Neural progenitor cell (in vitro differentiated cells): Measurements from ENCODE around the gene OIP5. TPM values are rescaled to one million over a fixed set of nuclear protein-coding genes. Genes with fewer than 3 reads are reported as not detected.

Source experiments
- DNase-seq: peaks from one replicate; pipeline ENCODE4 v3.0.0-alpha.2; 2016; ENCODE audit warnings: low spot score
- H2AFZ ChIP-seq: fragments of 200-600 bp; sonication (generic); replicated peaks from 2 replicates; pipeline ENCODE4 v1.6.1; 2016; ENCODE audit warnings: antibody characterized with exemption
- H3F3A ChIP-seq: fragments of 200-600 bp; sonication (generic); 2 replicates; pipeline ENCODE4 v1.6.1; 2016; ENCODE audit warnings: antibody characterized with exemption, low read depth
- H3K27ac ChIP-seq: fragments of 200-600 bp; sonication (generic); 2 replicates; pipeline ENCODE4 v1.5.1; 2016; ENCODE audit warnings: mild to moderate bottlenecking
- H3K27me3 ChIP-seq: fragments of 200-600 bp; sonication (generic); 2 replicates; pipeline ENCODE4 v1.6.1; 2016; ENCODE audit warnings: mild to moderate bottlenecking, moderate library complexity
- H3K36me3 ChIP-seq: fragments of 200-600 bp; sonication (generic); 2 replicates; pipeline ENCODE4 v1.5.1; 2016
- H3K4me1 ChIP-seq: fragments of 200-600 bp; sonication (generic); 2 replicates; pipeline ENCODE4 v1.6.1; 2016; ENCODE audit warnings: mixed run types
- H3K4me2 ChIP-seq: fragments of 200-600 bp; sonication (generic); 2 replicates; pipeline ENCODE4 v1.6.1; 2016
- H3K4me3 ChIP-seq: fragments of 200-600 bp; sonication (generic); 2 replicates; pipeline ENCODE4 v1.5.1; 2016
- H3K79me2 ChIP-seq: fragments of 200-600 bp; sonication (generic); 2 replicates; pipeline ENCODE4 v1.6.1; 2016; ENCODE audit warnings: low read depth
- H3K9ac ChIP-seq: fragments of 200-600 bp; sonication (generic); 2 replicates; pipeline ENCODE4 v1.6.1; 2016
- H3K9me3 ChIP-seq: fragments of 200-600 bp; sonication (generic); 2 replicates; pipeline ENCODE4 v1.5.1; 2016; ENCODE audit warnings: low read depth
- H4K20me1 ChIP-seq: fragments of 200-600 bp; sonication (generic); 2 replicates; pipeline ENCODE4 v1.6.1; 2016; ENCODE audit warnings: low read depth
- H3K27ac Mint-ChIP-seq: 3 replicates; pipeline ENCODE4 v1.8.0; 2021; ENCODE audit warnings: mixed read lengths
- H3K27me3 Mint-ChIP-seq: 2 replicates; pipeline ENCODE4 v1.8.0; 2022; ENCODE audit warnings: low read depth, mild to moderate bottlenecking, inconsistent platforms, moderate library complexity, mixed read lengths; ENCODE audit not compliant: insufficient read depth
- H3K36me3 Mint-ChIP-seq: 3 replicates; pipeline ENCODE4 v1.8.0; 2021; ENCODE audit warnings: mixed read lengths
- H3K4me1 Mint-ChIP-seq: 3 replicates; pipeline ENCODE4 v1.8.0; 2021; ENCODE audit warnings: mixed read lengths
- H3K4me3 Mint-ChIP-seq: 3 replicates; pipeline ENCODE4 v1.8.0; 2021; ENCODE audit warnings: mild to moderate bottlenecking, moderate library complexity, mixed read lengths
- H3K9me3 Mint-ChIP-seq: 3 replicates; pipeline ENCODE4 v1.8.0; 2020; ENCODE audit warnings: mixed read lengths
- CTCF ChIP-seq: fragments of 200-600 bp; sonication (generic); IDR thresholded peaks from 2 replicates; pipeline ENCODE4 v1.5.1; 2017; ENCODE audit warnings: antibody characterized with exemption, mild to moderate bottlenecking
- EZH2 ChIP-seq: fragments of 200-600 bp; sonication (generic); IDR thresholded peaks from 2 replicates; pipeline ENCODE4 v1.6.1; 2017; ENCODE audit warnings: antibody characterized with exemption, mild to moderate bottlenecking, moderate library complexity
- EZH2phosphoT487 ChIP-seq: fragments of 200-600 bp; sonication (generic); IDR thresholded peaks from 2 replicates; pipeline ENCODE4 v1.6.1; 2017; ENCODE audit warnings: antibody characterized with exemption
- total RNA-seq: library from RNA; depleted of rRNA; stranded (reverse); fragments of >200 nt; gene quantifications from 2 replicates; pipeline ENCODE4 v1.2.3, GENCODE V29; 2015; ENCODE audit warnings: low replicate concordance

OIP5 gene
- total RNA-seq, 1 donor from 2014 or later = 70.2 TPM

GRCh38 chr15:41286665-41287333 lies 45.6 kb downstream of the OIP5 start:
- TF ChIP-seq EZH2 (no peak), EZH2phosphoT487 (no peak), CTCF (no peak)
- peaks cover 52% of the 10 kb centered on the region for H3K79me2 ChIP-seq

GRCh38 chr15:41285285-41285684 lies 47.1 kb downstream of the OIP5 start:
- no peaks in the 10 kb centered on the region for H3K9me3 Mint-ChIP-seq
- H3K27ac Mint-ChIP-seq = peak overlapping the region; percentile 99
- peaks cover 52% of the 10 kb centered on the region for H3K79me2 ChIP-seq
- H3K9ac ChIP-seq = peak overlapping the region; percentile 73
- H3K9me3 ChIP-seq = no peaks in the 10 kb centered on the region
- TF ChIP-seq CTCF = no peak
- no peak for TF ChIP-seq EZH2
- TF ChIP-seq EZH2phosphoT487 = no peak
- H3K36me3 Mint-ChIP-seq = peaks cover 27% of the 10 kb centered on the region
- H2AFZ ChIP-seq = no peak overlapping the region
- H3K4me2 ChIP-seq = peak overlapping the region; percentile 91
- no peaks in the 10 kb centered on the region for H3K27me3 Mint-ChIP-seq
- peaks cover 5% of the 10 kb centered on the region for H3K4me1 ChIP-seq
- peak; percentile 34 for DNase-seq
- H3K4me3 Mint-ChIP-seq = peak overlapping the region; percentile 100
- no peaks in the 10 kb centered on the region for H3K27me3 ChIP-seq
- H3K27ac ChIP-seq = no peak overlapping the region
- H3K4me3 ChIP-seq = peak overlapping the region; percentile 85
- peaks cover 33% of the 10 kb centered on the region for H3K4me1 Mint-ChIP-seq
- peaks cover 26% of the 10 kb centered on the region for H3K36me3 ChIP-seq
- H3F3A ChIP-seq = peaks cover 12% of the 10 kb centered on the region
- H4K20me1 ChIP-seq = peaks cover 31% of the 10 kb centered on the region

More at GRCh38 chr15:41286665-41287333, 45.6 kb downstream of the OIP5 start:
- peak overlapping the region; percentile 85 for H3K4me3 ChIP-seq
- H3K27me3 Mint-ChIP-seq = no peaks in the 10 kb centered on the region
- H3K27ac Mint-ChIP-seq = no peak overlapping the region
- no peaks in the 10 kb centered on the region for H3K27me3 ChIP-seq
- H3K4me2 ChIP-seq = no peak overlapping the region
- no peak overlapping the region for H3K4me3 Mint-ChIP-seq
- peaks cover 33% of the 10 kb centered on the region for H3K4me1 Mint-ChIP-seq
- H3K9me3 Mint-ChIP-seq = no peaks in the 10 kb centered on the region
- H3K9me3 ChIP-seq = no peaks in the 10 kb centered on the region
- H3K36me3 Mint-ChIP-seq = peaks cover 31% of the 10 kb centered on the region
- H3F3A ChIP-seq = peaks cover 17% of the 10 kb centered on the region
- DNase-seq = no peak
- H2AFZ ChIP-seq = no peak overlapping the region
- no peak overlapping the region for H3K27ac ChIP-seq
- peaks cover 26% of the 10 kb centered on the region for H3K36me3 ChIP-seq
- H3K4me1 ChIP-seq = peaks cover 5% of the 10 kb centered on the region
- no peak overlapping the region for H3K9ac ChIP-seq
- H4K20me1 ChIP-seq = peaks cover 41% of the 10 kb centered on the region

GRCh38 chr15:41284427-41285177 lies 47.8 kb downstream of the OIP5 start:
- H3K4me1 ChIP-seq = peaks cover 5% of the 10 kb centered on the region
- Mint-ChIP-seq H3K36me3 (peaks cover 29% of the 10 kb centered on the region), H3K27me3 (no peaks in the 10 kb centered on the region), H3K4me3 (peak overlapping the region; percentile 100), H3K27ac (peak overlapping the region; percentile 99), H3K9me3 (no peaks in the 10 kb centered on the region), H3K4me1 (peaks cover 33% of the 10 kb centered on the region)
- peak overlapping the region; percentile 73 for H3K9ac ChIP-seq
- peaks cover 24% of the 10 kb centered on the region for H4K20me1 ChIP-seq
- peak overlapping the region; percentile 85 for H3K4me3 ChIP-seq
- peak; percentile 21 for DNase-seq
- H3K9me3 ChIP-seq = no peaks in the 10 kb centered on the region
- H3K27me3 ChIP-seq = no peaks in the 10 kb centered on the region
- peak overlapping the region; percentile 64 for H2AFZ ChIP-seq
- H3F3A ChIP-seq = peaks cover 6% of the 10 kb centered on the region
- peaks cover 22% of the 10 kb centered on the region for H3K36me3 ChIP-seq
- no peak overlapping the region for H3K27ac ChIP-seq
- H3K79me2 ChIP-seq = peaks cover 52% of the 10 kb centered on the region
- H3K4me2 ChIP-seq = peak overlapping the region; percentile 91
- TF ChIP-seq EZH2phosphoT487 = no peak
- no peak for TF ChIP-seq EZH2
- no peak for TF ChIP-seq CTCF
